Forelimb muscle (tissue), 1 donor: ENCODE results near the gene C20orf204. TPM values are rescaled to one million over a fixed set of nuclear protein-coding genes. Genes with fewer than 3 reads are reported as not detected.

ENCODE experiments used
- DNase-seq: peaks from one replicate; pipeline ENCODE4 v3.0.0-alpha.2; 2013; ENCODE audit warnings: low read depth
- polyA plus RNA-seq: library from polyadenylated mRNA; unstranded; fragments of 120-200 nt; gene quantifications from one replicate; pipeline ENCODE4 v1.2.1, GENCODE V29; 2013; ENCODE audit not compliant: insufficient read length

C20orf204 gene
- polyA plus RNA-seq, 1 donor: 1.4 TPM

GRCh38 chr20:64042054-64042781 is 6.2 kb downstream of the C20orf204 start:
- DNase-seq: no peak

- DNase-seq: no peak
These were observed 7.8 kb downstream of the C20orf204 start for GRCh38 chr20:64043768-64044167.

GRCh38 chr20:64044484-64045247 is 8.7 kb downstream of the C20orf204 start:
- no peak for DNase-seq

GRCh38 chr20:64045346-64046011 is 9.5 kb downstream of the C20orf204 start:
- DNase-seq: no peak

- DNase-seq: no peak
These were observed 11.0 kb downstream of the C20orf204 start for GRCh38 chr20:64047046-64047389.

- DNase-seq: no peak
These were observed 12.0 kb downstream of the C20orf204 start for GRCh38 chr20:64047968-64048401.

GRCh38 chr20:64048402-64049044 is 12.5 kb downstream of the C20orf204 start:
- DNase-seq: no peak

GRCh38 chr20:64049060-64049877 is 13.3 kb downstream of the C20orf204 start, which contains the start of gene SOX18:
SOX18 (minus strand) TSS chr20:64049639; CDS start chr20:64049516, 123 bp downstream.
- DNase-seq: no peak

GRCh38 chr20:64049878-64050260 is 13.9 kb downstream of the C20orf204 start:
- DNase-seq: no peak

GRCh38 chr20:64050261-64051032 is 14.5 kb downstream of the C20orf204 start:
- no peak for DNase-seq

- no peak for DNase-seq
These were observed 15.1 kb downstream of the C20orf204 start for GRCh38 chr20:64051033-64051452.

- no peak for DNase-seq
These were observed 15.8 kb downstream of the C20orf204 start for GRCh38 chr20:64051561-64052325.

- no peak for DNase-seq
These were observed 16.3 kb downstream of the C20orf204 start for GRCh38 chr20:64052326-64052722.

GRCh38 chr20:64052987-64053840 is 17.2 kb downstream of the C20orf204 start:
- no peak for DNase-seq

- DNase-seq: no peak
These were observed 18.1 kb downstream of the C20orf204 start for GRCh38 chr20:64053841-64054661.

GRCh38 chr20:64055396-64055892 is 19.5 kb downstream of the C20orf204 start:
- DNase-seq: no peak

GRCh38 chr20:64055893-64056638 is 20.1 kb downstream of the C20orf204 start:
- no peak for DNase-seq
